ENCODE results near the gene YY2. TPM values are rescaled to one million over a fixed set of nuclear protein-coding genes. Genes with fewer than 3 reads are reported as not detected.
"Not testable (repeated sequence)": the region's sequence is repeated elsewhere in the genome, so short reads cannot be mapped to it uniquely, and the experiment has no call there.

The YY2 gene
- polyA plus RNA-seq, 3 donors, result 2.1 to 4.7 (median 3.0) TPM

- no peak for DNase-seq (ENCODE audit: extremely low read depth in 1 of 11, low read depth in 9 of 11, low spot score in 4 of 11)
These were observed 717 bp downstream of the YY2 start for GRCh38 chrX:21856504-21856903.

- DNase-seq (ENCODE audit: extremely low read depth in 1 of 11, low read depth in 9 of 11, low spot score in 4 of 11), result no peak
These were observed 7.5 kb downstream of the YY2 start for GRCh38 chrX:21863241-21863640.

GRCh38 chrX:21865436-21865835, 9.6 kb downstream of the YY2 start:
- no peak for DNase-seq (ENCODE audit: extremely low read depth in 1 of 11, low read depth in 9 of 11, low spot score in 4 of 11)

GRCh38 chrX:21870494-21870893, 14.7 kb downstream of the YY2 start:
- DNase-seq (ENCODE audit: extremely low read depth in 1 of 11, low read depth in 9 of 11, low spot score in 4 of 11), result no peak

GRCh38 chrX:21873063-21873775, 17.4 kb downstream of the YY2 start:
- DNase-seq (ENCODE audit: extremely low read depth in 1 of 11, low read depth in 9 of 11, low spot score in 4 of 11), result no peak

GRCh38 chrX:21874182-21874581, 18.4 kb downstream of the YY2 start:
- DNase-seq (ENCODE audit: extremely low read depth in 1 of 11, low read depth in 9 of 11, low spot score in 4 of 11), result not testable (repeated sequence)

- DNase-seq (ENCODE audit: extremely low read depth in 1 of 11, low read depth in 9 of 11, low spot score in 4 of 11), result no peak
These were observed 19.2 kb downstream of the YY2 start for GRCh38 chrX:21875013-21875412.

GRCh38 chrX:21881881-21882574, 26.2 kb downstream of the YY2 start:
- DNase-seq (ENCODE audit: extremely low read depth in 1 of 11, low read depth in 9 of 11, low spot score in 4 of 11), result no peak

GRCh38 chrX:21883258-21883657, 27.5 kb downstream of the YY2 start:
- DNase-seq (ENCODE audit: extremely low read depth in 1 of 11, low read depth in 9 of 11, low spot score in 4 of 11), result peak in 1 of 11 donors; percentile 24

- no peak for DNase-seq (ENCODE audit: extremely low read depth in 1 of 11, low read depth in 9 of 11, low spot score in 4 of 11)
These were observed 29.8 kb downstream of the YY2 start for GRCh38 chrX:21885568-21885967.

GRCh38 chrX:21905313-21905712, 49.5 kb downstream of the YY2 start:
- no peak for DNase-seq (ENCODE audit: extremely low read depth in 1 of 11, low read depth in 9 of 11, low spot score in 4 of 11)

GRCh38 chrX:21905953-21906352, 50.2 kb downstream of the YY2 start:
- DNase-seq (ENCODE audit: extremely low read depth in 1 of 11, low read depth in 9 of 11, low spot score in 4 of 11), result no peak

GRCh38 chrX:21907260-21907659, 51.5 kb downstream of the YY2 start:
- peak in 5 of 11 donors; percentile 7 to 45 (median 29) for DNase-seq (ENCODE audit: extremely low read depth in 1 of 11, low read depth in 9 of 11, low spot score in 4 of 11)

Other genes with a start within 250 kb of the YY2 start
- under 1 TPM; 0.06 to 0.09 (median 0.06) TPM for gene KLHL34, start 197.7 kb upstream of the YY2 start, polyA plus RNA-seq (ENCODE audit: insufficient read length in 3 of 3)
- under 1 TPM in 2 of 3 donors, not detected in 1; 0.44 to 0.55 TPM for gene SMPX, start 97.9 kb upstream of the YY2 start, polyA plus RNA-seq (ENCODE audit: insufficient read length in 3 of 3)
- 10 to 100 TPM; 30.8 to 34.4 (median 32.7) TPM for gene MBTPS2, start 16.4 kb upstream of the YY2 start, polyA plus RNA-seq (ENCODE audit: insufficient read length in 3 of 3)
- 100 to 1,000 TPM; 137 to 163 (median 144) TPM for gene SMS, start 84.7 kb downstream of the YY2 start, polyA plus RNA-seq (ENCODE audit: insufficient read length in 3 of 3)
- under 1 TPM; 0.23 to 0.54 (median 0.48) TPM for gene PHEX, start 176.3 kb downstream of the YY2 start, polyA plus RNA-seq (ENCODE audit: insufficient read length in 3 of 3)

All from renal cortex interstitium (tissue), 11 donors.